ENCODE measurements around the gene CHST11. TPM values are rescaled to one million over a fixed set of nuclear protein-coding genes. Genes with fewer than 3 reads are reported as not detected.

The CHST11 gene
- total RNA-seq, 2 donors from 2014 or later = 7.8 to 11.9 TPM

DNA sequence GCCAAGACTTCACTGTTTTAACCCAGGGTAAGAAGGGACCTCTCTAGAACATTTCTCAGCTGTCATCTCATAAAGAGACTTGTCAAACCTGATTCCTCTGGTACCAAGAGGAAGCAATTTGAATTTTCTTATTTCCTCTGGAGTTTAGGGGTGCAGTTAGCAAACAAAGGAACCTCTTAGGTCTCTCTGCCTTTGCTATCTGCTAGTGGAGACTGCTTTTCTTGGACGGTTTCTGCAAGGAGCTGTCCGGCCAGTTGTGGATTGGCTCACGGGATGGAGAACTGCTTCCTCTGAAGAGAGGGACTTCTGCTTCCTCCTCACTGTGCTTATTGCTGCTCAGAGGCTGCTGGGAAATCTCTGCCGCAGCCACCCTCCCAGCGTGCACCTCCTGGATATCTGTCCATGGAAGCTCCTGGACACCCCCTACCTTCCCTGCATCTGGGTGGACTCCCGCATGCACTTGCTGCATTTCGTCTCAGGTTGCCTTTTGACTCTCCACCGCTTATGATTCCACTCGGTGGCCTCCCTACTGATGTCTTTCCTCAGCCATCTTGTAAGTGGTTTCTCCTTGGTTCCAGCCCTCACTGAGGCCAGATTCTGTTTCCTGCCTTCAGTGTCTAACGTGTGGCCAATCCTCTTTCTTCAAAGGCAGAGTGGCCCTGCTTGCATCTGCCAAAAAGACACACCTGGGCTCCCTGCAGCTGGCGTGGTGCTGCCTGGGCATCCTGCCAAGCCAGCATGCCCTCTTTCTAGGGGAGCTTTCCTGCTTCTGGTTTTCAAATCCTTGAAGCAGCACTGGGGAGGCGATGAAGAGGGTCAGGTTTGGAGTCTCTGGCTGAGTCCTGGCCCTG, 187.3 kb downstream of the CHST11 start:
- Histone ChIP-seq H3K9me3 (no peaks in the 10 kb centered on the region), H3K27ac (no peak overlapping the region), H3K4me3 (no peak overlapping the region), H3K4me1 (peaks cover 0 to 15% of the 10 kb centered on the region in 2 donors), H3K36me3 (no peaks in the 10 kb centered on the region), H3K27me3 (no peaks in the 10 kb centered on the region)
- DNase-seq (ENCODE audit: low spot score) = no peak
- TF ChIP-seq CTCF (IDR thresholded peaks at IDR 0.05) = no peak

DNA sequence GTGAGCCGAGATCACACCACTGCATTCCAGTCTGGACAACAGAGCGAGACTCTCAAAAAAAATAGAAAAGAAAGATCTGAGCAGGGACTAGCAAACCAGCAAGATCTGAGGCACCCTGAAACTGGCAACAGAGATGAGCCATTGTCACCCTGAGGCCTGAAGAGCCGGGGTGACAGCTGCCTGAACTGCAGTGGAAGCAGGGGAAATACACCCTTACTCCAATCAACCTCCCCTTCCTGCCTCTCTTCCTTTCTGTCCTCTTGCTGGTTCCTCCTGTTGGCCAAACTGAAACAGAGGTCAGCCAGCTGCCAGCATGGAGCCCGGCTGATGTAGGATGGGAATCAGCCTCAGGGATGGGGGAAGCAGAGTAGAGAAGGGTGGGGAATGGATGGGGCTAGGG, 192.0 kb downstream of the CHST11 start:
- no peak overlapping the region for H3K4me3 ChIP-seq
- no peak for DNase-seq (ENCODE audit: low spot score)
- H3K27ac ChIP-seq = no peak overlapping the region
- peaks cover 0 to 26% of the 10 kb centered on the region in 2 donors for H3K4me1 ChIP-seq
- no peaks in the 10 kb centered on the region for H3K9me3 ChIP-seq
- H3K27me3 ChIP-seq = no peaks in the 10 kb centered on the region
- no peaks in the 10 kb centered on the region for H3K36me3 ChIP-seq
- TF ChIP-seq CTCF (IDR thresholded peaks at IDR 0.05) = no peak

DNA sequence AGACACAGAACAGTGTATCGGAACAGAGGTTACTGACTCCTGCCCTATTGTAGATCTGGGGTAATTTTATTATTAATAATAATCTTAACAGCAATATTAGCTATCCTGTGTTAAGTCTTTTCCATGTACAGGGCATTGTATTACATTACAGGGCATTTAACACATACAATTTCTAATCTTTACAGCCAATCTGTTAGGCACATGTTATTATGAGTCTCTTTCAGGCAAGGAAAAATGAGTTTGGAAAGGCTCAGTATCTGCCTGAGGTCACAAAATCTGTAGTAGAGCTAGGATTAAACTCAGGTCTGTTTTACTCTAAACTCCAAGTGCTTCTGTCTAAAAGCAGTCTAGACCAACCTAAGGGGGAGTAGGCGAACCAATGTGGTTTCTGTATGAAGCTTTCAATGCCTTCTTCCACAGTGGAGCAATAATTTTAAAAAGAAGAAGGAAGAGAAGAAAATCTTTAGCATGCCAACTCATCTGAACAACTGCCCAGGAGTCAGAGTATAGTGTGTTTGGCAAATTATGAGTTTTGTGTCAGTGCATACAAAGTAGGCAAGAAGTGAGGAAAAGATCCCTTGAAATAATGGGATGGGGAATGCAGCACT, 192.6 kb downstream of the CHST11 start:
- Histone ChIP-seq H3K4me3 (no peak overlapping the region), H3K9me3 (no peaks in the 10 kb centered on the region), H3K36me3 (no peaks in the 10 kb centered on the region), H3K4me1 (peaks cover 0 to 20% of the 10 kb centered on the region in 2 donors), H3K27ac (no peak overlapping the region), H3K27me3 (no peaks in the 10 kb centered on the region)
- TF ChIP-seq CTCF (IDR thresholded peaks at IDR 0.05) = no peak
- no peak for DNase-seq (ENCODE audit: low spot score)

DNA sequence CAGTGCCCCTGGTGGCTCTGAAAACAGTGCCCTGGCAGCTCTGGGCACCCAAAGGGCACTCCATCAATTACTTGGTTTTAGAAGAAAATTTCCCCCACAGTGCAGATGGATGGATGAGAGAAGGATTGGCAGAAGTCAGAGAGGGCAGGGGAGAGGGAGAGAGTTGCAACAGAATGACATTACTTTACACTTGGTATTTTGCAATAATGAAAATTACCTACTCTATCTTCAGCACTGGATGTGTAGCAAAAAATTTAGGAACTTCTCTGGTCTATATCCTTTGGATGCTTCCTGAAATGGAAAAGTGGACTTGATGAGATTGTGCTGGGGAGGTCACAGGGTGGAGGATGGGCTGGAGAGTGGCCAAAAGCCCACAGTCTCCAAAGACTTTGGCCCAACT, 193.2 kb downstream of the CHST11 start:
- H3K27ac ChIP-seq = no peak overlapping the region
- no peaks in the 10 kb centered on the region for H3K9me3 ChIP-seq
- H3K27me3 ChIP-seq = no peaks in the 10 kb centered on the region
- no peak for TF ChIP-seq CTCF (IDR thresholded peaks at IDR 0.05)
- H3K36me3 ChIP-seq = no peaks in the 10 kb centered on the region
- no peak for DNase-seq (ENCODE audit: low spot score)
- no peak overlapping the region for H3K4me3 ChIP-seq
- peaks cover 0 to 15% of the 10 kb centered on the region in 2 donors for H3K4me1 ChIP-seq

- Histone ChIP-seq H3K27ac (no peak overlapping the region), H3K36me3 (no peaks in the 10 kb centered on the region), H3K4me1 (peaks cover 0 to 15% of the 10 kb centered on the region in 2 donors), H3K9me3 (no peaks in the 10 kb centered on the region), H3K4me3 (no peak overlapping the region), H3K27me3 (no peaks in the 10 kb centered on the region)
- no peak for TF ChIP-seq CTCF (IDR thresholded peaks at IDR 0.05)
- DNase-seq (ENCODE audit: low spot score) = no peak
Observed at GRCh38 chr12:104650541-104650940, 193.8 kb downstream of the CHST11 start.

Measured in right atrium auricular region (tissue), 2 donors.